Measurements from ENCODE around the gene FAM20B. TPM values are rescaled to one million over a fixed set of nuclear protein-coding genes. Genes with fewer than 3 reads are reported as not detected.

The FAM20B gene
- total RNA-seq, 1 experiment from 2014 or later = 66.6 TPM

DNA sequence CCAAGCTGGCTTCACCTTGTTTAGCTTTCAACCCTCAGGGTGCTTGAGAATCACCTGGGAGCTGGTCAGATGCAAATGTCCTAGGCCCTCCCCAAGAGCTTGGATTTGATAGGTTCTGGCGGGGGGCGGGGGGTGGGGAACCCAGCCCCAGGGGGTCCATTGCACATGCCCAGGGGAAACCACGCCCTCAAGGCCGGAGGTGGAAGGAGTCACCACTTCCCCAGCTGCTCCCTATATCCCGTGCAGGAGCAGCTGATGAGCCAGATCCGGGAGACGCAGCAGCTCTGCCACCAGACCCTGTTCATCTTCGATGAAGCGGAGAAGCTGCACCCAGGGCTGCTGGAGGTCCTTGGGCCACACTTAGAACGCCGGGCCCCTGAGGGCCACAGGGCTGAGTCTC is 62.0 kb downstream of the FAM20B start:
- Mint-ChIP-seq H3K27me3 (ENCODE audit: unreplicated experiment) (no peaks in the 10 kb centered on the region), H3K9me3 (ENCODE audit: low read depth, unreplicated experiment) (no peaks in the 10 kb centered on the region), H3K36me3 (ENCODE audit: insufficient read depth, unreplicated experiment) (peaks cover 75% of the 10 kb centered on the region), H3K4me3 (ENCODE audit: low read depth, unreplicated experiment) (no peak overlapping the region), H3K27ac (ENCODE audit: unreplicated experiment) (no peak overlapping the region), H3K4me1 (ENCODE audit: low read depth, unreplicated experiment) (peaks cover 8% of the 10 kb centered on the region)
- intact Hi-C loops (cut with micrococcal nuclease; ENCODE audit: unreplicated experiment) = no loop called here
- TF ChIP-seq CTCF (IDR thresholded peaks at IDR 0.05; ENCODE audit: unreplicated experiment) = no peak
- no TSS peak for BruUV-seq (replicated peaks)
- no peak for DNase-seq
- CTCF ChIA-PET = no interaction called here

GRCh38 chr1:179089827-179090482 is 64.3 kb downstream of the FAM20B start:
- peaks cover 69% of the 10 kb centered on the region for H3K36me3 Mint-ChIP-seq (ENCODE audit: insufficient read depth, unreplicated experiment)
- no TSS peak for BruUV-seq (replicated peaks)
- H3K4me1 Mint-ChIP-seq (ENCODE audit: low read depth, unreplicated experiment) = peaks cover 8% of the 10 kb centered on the region
- H3K27ac Mint-ChIP-seq (ENCODE audit: unreplicated experiment) = no peak overlapping the region
- no peaks in the 10 kb centered on the region for H3K9me3 Mint-ChIP-seq (ENCODE audit: low read depth, unreplicated experiment)
- no peak for DNase-seq
- CTCF ChIA-PET = interaction anchor here (0.6 to 0.9 kb wide), 2 partner anchors 26 to 262 kb away, joined by 3 to 6 read pairs; no protein-coding TSS in a partner anchor
- no peak for TF ChIP-seq CTCF (IDR thresholded peaks at IDR 0.05; ENCODE audit: unreplicated experiment)
- intact Hi-C loops (cut with micrococcal nuclease; ENCODE audit: unreplicated experiment) = no loop called here
- no peaks in the 10 kb centered on the region for H3K27me3 Mint-ChIP-seq (ENCODE audit: unreplicated experiment)
- no peak overlapping the region for H3K4me3 Mint-ChIP-seq (ENCODE audit: low read depth, unreplicated experiment)

- no TSS peak for BruUV-seq (replicated peaks)
- H3K36me3 Mint-ChIP-seq (ENCODE audit: insufficient read depth, unreplicated experiment) = peaks cover 67% of the 10 kb centered on the region
- H3K9me3 Mint-ChIP-seq (ENCODE audit: low read depth, unreplicated experiment) = no peaks in the 10 kb centered on the region
These were observed 64.8 kb downstream of the FAM20B start for GRCh38 chr1:179090522-179090921.

DNA sequence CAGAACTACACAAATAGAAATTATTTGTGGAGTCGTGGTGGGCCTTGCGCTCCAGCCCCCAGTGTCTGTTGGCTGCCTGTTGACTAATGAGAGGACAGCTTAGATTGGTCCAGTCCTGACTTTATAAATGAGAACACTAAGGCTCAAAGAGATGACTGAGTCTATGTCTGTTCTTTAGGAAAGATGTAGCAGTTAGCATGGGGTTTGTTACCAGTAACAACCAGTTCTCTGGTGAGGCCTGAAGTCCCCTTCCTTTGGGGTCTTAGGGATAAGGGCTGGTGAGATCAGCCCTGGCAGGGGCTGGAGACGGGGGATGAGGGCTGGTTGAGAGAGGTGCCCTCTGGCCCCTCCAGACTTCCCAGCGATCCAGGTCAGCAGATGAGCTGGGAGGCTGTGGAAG is 65.2 kb downstream of the FAM20B start:
- Mint-ChIP-seq H3K9me3 (ENCODE audit: low read depth, unreplicated experiment) (no peaks in the 10 kb centered on the region), H3K27ac (ENCODE audit: unreplicated experiment) (no peak overlapping the region), H3K4me1 (ENCODE audit: low read depth, unreplicated experiment) (peaks cover 8% of the 10 kb centered on the region), H3K36me3 (ENCODE audit: insufficient read depth, unreplicated experiment) (peaks cover 67% of the 10 kb centered on the region), H3K27me3 (ENCODE audit: unreplicated experiment) (no peaks in the 10 kb centered on the region), H3K4me3 (ENCODE audit: low read depth, unreplicated experiment) (no peak overlapping the region)
- no TSS peak for BruUV-seq (replicated peaks)
- TF ChIP-seq CTCF (IDR thresholded peaks at IDR 0.05; ENCODE audit: unreplicated experiment) = no peak
- no peak for DNase-seq
- intact Hi-C loops (cut with micrococcal nuclease; ENCODE audit: unreplicated experiment) = no loop called here
- CTCF ChIA-PET = interaction anchor here (0.9 kb wide), 1 partner anchor 25 kb away, joined by 6 read pairs; no protein-coding TSS in a partner anchor

More at GRCh38 chr1:179090522-179090921, 64.8 kb downstream of the FAM20B start:
- H3K27me3 Mint-ChIP-seq (ENCODE audit: unreplicated experiment) = no peaks in the 10 kb centered on the region
- H3K27ac Mint-ChIP-seq (ENCODE audit: unreplicated experiment) = no peak overlapping the region
- no peak for TF ChIP-seq CTCF (IDR thresholded peaks at IDR 0.05; ENCODE audit: unreplicated experiment)
- peaks cover 8% of the 10 kb centered on the region for H3K4me1 Mint-ChIP-seq (ENCODE audit: low read depth, unreplicated experiment)
- no peak overlapping the region for H3K4me3 Mint-ChIP-seq (ENCODE audit: low read depth, unreplicated experiment)
- DNase-seq = no peak
- CTCF ChIA-PET = interaction anchor here (0.9 kb wide), 1 partner anchor 26 kb away, joined by 6 read pairs; no protein-coding TSS in a partner anchor
- intact Hi-C loops (cut with micrococcal nuclease; ENCODE audit: unreplicated experiment) = no loop called here

Data from Calu3 (cell line).